NCI-H510A treated with DMSO at 0.1 percent for 48 hours (cell line): ENCODE data around the gene ZFYVE9.

ENCODE experiments used
- DNase-seq: peaks from one replicate; lab custom pipeline; 2025; lab: John Stamatoyannopoulos, UW

The ZFYVE9 gene

DNA sequence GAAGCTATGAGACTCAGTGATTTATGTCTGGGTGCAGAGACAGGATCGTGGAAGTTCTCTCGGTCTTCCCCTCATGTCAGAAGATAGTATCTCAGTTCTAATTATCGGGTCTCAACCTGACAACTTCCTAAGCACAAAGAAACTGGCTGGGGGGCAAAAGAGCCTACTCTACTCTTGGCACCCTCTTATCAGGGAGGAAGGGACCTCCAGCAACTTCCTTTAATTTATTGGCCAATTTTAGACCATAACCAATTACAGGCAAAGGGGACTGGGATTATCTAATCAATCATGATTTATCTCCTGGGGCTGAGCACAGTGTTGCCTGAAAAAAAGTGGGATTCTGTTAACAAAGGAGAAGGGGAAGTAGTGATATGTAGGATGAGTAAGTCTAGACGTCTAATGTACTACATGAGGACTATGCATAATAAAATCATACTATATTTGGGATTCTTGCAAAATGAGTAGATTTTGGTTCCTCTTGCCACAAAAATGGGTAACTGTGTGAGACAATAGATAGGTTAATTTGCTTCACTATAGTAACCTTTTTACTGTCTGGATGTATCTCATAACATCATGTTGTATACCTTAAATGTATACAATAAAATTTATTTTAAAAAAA is 98.8 kb downstream of the ZFYVE9 start:
- DNase-seq, result no peak

GRCh38 chr1:52243221-52243987 is 101.5 kb downstream of the ZFYVE9 start:
- DNase-seq, result no peak

- DNase-seq, result no peak
Measured at GRCh38 chr1:52249831-52250230, 107.9 kb downstream of the ZFYVE9 start.

DNA sequence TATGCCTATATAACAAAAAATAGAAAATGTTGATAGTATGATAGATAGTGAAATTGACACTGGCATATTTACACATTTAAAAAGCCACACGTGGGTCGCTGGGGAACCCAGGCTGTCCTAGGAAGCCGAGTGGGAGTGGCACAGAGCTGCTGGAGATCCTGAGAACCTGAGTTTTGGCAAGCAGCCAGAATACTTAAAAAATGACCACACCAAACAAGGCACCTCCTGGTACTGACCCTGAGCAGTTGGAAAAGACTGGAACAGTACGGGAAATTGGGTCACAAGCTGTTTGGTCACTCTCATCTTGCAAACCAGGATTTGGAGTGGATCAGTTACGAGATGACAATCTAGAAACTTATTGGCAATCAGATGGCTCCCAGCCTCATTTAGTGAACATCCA is 111.5 kb downstream of the ZFYVE9 start:
- DNase-seq, result no peak

GRCh38 chr1:52259886-52260285 is 118.0 kb downstream of the ZFYVE9 start:
- no peak for DNase-seq

DNA sequence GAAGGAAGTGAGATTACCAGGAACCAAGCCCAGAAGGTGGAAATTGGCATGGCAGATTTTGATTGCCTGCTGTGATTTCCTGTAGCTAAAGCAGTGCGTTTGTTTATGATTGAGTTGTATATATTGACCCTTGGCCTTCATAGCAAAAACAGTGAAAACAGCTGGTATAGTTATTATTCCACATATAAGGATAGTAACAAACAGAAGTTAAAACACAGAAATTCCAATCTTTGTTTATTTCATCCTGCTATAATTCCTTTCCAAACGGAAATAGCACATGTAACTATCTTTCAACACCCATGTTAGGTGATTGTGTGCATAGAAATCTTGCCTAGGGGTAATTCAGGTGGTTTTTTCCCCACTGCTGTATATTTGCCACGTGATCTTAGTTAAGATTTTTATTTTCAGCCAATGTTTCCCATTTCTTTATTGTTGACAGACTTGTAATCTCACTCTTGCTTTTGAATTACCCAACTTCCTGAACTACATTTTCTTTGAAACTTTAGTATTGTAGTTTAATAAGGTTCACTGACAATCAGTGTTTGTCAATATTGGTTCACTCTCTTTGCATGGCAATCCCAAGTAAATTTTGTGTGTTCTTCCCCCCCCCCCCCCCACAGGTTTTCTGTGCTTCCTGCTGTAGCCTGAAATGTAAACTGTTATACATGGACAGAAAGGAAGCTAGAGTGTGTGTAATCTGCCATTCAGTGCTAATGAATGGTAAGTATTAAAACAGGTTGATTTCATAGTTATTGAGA is 121.4 kb downstream of the ZFYVE9 start:
- DNase-seq, result no peak

DNA sequence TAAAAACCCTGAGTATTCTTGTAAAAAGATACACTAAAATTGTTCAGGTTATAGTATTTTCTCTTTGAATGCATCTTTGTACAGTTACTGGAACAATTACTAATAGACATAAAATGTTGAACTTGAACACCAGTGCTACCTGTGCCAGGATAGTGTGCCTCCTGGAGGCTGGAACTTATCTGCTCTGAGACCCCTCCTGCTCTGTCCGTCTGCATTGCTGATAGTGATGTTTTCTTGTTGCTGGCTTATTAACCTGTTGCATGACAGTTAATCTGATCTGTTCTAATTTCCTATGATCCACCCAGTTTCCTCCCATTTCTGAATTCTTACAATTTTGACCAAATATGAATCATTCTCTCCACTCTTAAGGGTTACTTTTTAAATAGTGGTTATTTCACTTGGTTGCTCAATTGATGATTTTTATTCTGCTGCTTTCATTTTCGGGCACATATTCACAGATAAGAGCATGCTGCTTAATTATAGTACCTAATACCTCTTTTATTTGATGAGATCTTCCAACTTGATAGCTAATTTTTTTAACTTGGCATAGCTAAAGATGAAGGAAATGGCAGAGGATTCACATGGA is 122.7 kb downstream of the ZFYVE9 start:
- DNase-seq, result no peak

- DNase-seq, result no peak
Measured at GRCh38 chr1:52266507-52266906, 124.6 kb downstream of the ZFYVE9 start.

GRCh38 chr1:52268372-52268771 is 126.5 kb downstream of the ZFYVE9 start:
- peak; percentile 21 for DNase-seq

DNA sequence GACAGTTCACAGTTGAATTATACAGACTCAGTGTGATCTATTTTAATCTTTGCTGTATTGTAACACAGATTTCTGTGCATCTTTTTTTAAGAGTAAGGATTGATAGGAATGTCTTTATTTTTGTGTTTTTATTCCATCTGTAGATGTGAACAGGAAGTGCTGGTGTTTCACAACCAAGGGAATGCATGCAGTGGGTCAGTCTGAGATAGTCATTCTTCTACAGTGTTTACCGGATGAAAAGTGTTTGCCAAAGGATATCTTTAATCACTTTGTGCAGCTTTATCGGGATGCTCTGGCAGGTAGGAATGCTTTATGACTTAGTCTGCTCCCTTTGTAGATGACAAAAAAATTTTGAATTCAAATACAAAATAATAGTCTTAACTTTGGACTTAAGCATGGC is 139.6 kb downstream of the ZFYVE9 start:
- DNase-seq, result no peak

DNA sequence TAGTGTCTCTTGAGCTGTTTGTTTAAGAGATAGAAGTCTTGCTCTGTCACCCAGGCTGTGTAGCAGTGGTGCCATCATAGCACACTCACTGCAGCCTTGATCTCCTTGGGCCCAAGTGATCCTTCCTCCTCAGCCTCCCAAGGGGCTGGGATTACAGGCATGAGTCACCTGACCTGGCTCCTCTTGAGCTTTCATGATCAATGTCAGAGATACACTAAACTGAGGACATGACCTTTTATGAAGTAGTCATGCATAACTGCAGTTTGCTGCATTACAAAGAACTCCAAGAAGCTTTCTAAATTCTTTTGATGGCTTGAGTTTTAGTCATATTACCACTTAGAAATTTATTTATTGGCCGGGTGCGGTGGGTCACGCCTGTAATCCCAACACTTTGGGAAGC is 146.4 kb downstream of the ZFYVE9 start:
- DNase-seq, result no peak

DNA sequence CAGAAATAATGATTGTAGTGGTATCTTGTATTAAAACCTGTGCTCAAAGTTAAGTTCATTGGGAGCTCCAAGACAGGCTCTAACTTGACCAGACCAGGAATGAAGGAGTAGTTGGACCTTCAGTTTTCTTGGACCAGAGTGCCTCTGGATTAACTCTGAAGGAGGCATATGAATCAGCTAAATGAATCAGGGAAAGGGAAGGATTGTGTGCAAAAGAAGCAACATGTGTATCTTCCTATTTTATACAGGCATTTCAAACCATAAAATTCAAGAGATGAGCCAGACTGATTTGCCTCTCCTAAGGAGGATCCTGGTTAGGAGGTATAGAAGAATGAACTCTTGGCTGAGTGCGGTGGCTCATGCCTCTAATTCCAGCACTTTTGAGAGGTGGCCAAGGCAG is 152.7 kb downstream of the ZFYVE9 start:
- no peak for DNase-seq

GRCh38 chr1:52296345-52296744 is 154.5 kb downstream of the ZFYVE9 start:
- DNase-seq, result peak; percentile 73

- no peak for DNase-seq
Measured at GRCh38 chr1:52305417-52306226, 163.7 kb downstream of the ZFYVE9 start.

- DNase-seq, result peak; percentile 75
Measured at GRCh38 chr1:52306227-52307006, 164.5 kb downstream of the ZFYVE9 start.

DNA sequence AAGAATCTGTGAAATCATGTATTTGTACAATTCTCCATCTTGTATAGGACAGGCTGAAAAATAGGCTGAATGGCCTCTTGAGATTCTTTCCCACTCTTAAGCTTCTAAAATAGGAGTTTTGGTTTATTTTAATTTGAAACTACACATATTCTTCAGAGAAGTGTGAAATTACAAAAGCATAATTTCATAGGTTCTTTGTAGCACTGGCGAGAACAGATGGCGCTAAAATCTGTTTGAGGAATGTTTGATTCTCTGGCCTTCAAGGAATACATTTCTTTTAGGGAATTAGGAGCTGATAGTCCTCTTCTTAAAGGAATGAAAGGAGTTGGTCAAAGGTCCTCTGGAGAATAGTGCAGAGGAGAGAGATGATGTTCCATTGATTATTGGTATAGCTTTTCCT is 179.2 kb downstream of the ZFYVE9 start:
- no peak for DNase-seq

DNA sequence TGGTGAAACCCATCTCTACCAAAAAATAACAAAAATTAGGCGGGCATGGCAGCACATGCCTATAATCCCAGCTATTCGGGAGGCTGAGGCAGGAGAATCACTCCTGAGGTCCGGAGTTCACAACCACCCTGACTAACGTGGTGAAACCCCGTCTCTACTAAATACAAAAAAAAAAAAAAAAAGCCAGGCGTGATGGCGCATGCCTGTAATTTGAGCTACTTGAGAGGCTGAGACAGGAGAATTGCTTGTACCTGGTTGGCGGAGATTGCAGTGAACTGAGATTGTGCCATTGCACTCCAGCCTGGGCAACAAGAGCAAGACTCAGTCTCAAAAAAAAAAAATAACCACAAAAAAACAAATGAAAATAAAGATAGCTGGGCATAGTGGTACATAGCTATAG is 181.8 kb downstream of the ZFYVE9 start:
- peak; percentile 13 for DNase-seq

DNA sequence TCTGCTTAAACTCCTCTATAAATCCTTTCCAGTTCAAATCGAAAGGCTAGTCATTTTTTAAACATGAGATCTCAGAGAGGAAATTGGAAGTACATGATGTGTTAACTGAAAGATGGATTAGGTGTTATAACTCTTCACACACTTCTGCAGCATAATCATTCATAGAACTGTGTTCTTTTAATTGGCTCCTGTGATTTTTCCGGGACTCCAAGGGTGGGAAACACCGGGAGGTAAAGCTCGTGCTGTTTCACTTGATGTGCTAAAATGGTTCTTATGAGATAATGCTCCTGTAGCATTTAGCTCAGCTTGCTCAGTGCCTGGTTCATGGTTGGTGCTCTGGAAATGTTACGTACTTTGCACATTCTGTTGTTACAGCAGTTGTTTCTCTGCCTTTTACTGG is 183.9 kb downstream of the ZFYVE9 start:
- no peak for DNase-seq

GRCh38 chr1:52328615-52329014 is 186.7 kb downstream of the ZFYVE9 start:
- no peak for DNase-seq

DNA sequence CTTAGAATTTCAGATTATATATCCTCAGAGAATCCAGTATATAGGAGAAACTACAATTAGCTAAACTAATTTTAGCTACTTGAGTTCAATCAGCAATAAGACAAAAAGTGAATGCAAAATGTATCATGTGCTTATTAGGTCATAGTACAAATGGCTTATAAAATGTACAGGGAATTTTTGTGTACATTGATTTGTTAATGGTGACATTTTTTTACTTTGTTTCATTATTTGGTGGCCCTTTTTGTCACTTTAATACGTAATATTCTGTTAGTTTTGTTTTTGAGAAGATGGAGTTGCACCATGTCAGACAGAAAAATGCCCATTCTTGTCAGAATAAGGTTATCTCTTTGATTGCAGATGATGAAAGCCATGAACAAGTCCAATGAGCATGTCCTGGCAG is 190.5 kb downstream of the ZFYVE9 start:
- no peak for DNase-seq

GRCh38 chr1:52334906-52335528 is 193.1 kb downstream of the ZFYVE9 start:
- no peak for DNase-seq
